Body of pancreas (tissue), 4 donors: Measurements from ENCODE around the gene TBL1X. TPM values are rescaled to one million over a fixed set of nuclear protein-coding genes. Genes with fewer than 3 reads are reported as not detected.
A peak's percentile ranks its signal among the peaks of the same experiment; 100 is the strongest.

Source experiments
- ATAC-seq: fragments of 150-250 bp; one replicate; pipeline ENCODE4 v1.9.1; 2016
- DNase-seq, 4 donors: peaks; one replicate each; pipeline ENCODE4 v3.0.0-alpha.2; 2019
- H3K27ac ChIP-seq, 4 donors: fragments of 200-600 bp; sonication (generic); 1 replicate in 3 of 4; 2 replicates in 1 of 4; pipeline versions ENCODE4 v1.5.1 to v1.6.1; 2016 to 2019; ENCODE audit warnings: mild to moderate bottlenecking in 1 of 4, mixed read lengths in 1 of 4, moderate library complexity in 1 of 4
- H3K27me3 ChIP-seq, 2 donors: fragments of 200-600 bp; sonication (generic); one replicate each; pipeline ENCODE4 v1.6.0; 2016; ENCODE audit warnings: mild to moderate bottlenecking in 1 of 2
- H3K36me3 ChIP-seq, 2 donors: fragments of 200-600 bp; sonication (generic); replicated peaks in 1 of 2; 2 replicates each; pipeline ENCODE4 v1.5.1; 2016; ENCODE audit warnings: low read depth in 2 of 2; ENCODE audit not compliant: insufficient read depth in 1 of 2
- H3K4me1 ChIP-seq: fragments of 200-600 bp; sonication (generic); one replicate; pipeline ENCODE4 v1.6.0; 2016
- H3K4me3 ChIP-seq, 2 donors: fragments of 200-600 bp; sonication (generic); 1 replicate in 1 of 2; 2 replicates in 1 of 2; pipeline ENCODE4 v1.5.1; 2016 to 2019
- H3K9me3 ChIP-seq, 3 donors: fragments of 200-600 bp; sonication (generic); 1 replicate in 2 of 3; 2 replicates in 1 of 3; pipeline ENCODE4 v1.5.1; 2016
- CTCF ChIP-seq, 7 experiments: fragments of 450-650 bp in 4 of 7; fragments of 200-600 bp in 3 of 7; sonication (generic) in 3 of 7; IDR thresholded peaks; one replicate each; pipeline ENCODE4 v1.5.1; 2016 to 2019; ENCODE audit warnings: antibody characterized with exemption in 7 of 7
- POLR2A ChIP-seq, 3 donors: fragments of 450-650 bp; IDR thresholded peaks; one replicate each; pipeline ENCODE4 v1.6.1; 2016; ENCODE audit warnings: antibody characterized with exemption in 3 of 3, mild to moderate bottlenecking in 2 of 3
- WGBS, 2 donors: methylation state at CpG; one replicate each; pipeline ENCODE4 v1.1.5; 2017; 5-methylcytosine and 5-hydroxymethylcytosine counted together
- intact Hi-C: fragments of 100-400 bp; cut with DNase I; formaldehyde crosslinking; loops from one replicate; pipeline ENCODE4 v1.15.1; 2023
- total RNA-seq, 2 donors: library from RNA; depleted of rRNA; stranded (reverse); fragments of >200 nt; gene quantifications; one replicate each; pipeline ENCODE4 v1.1.0, GENCODE V29; 2016

Gene TBL1X
- total RNA-seq, 2 donors from 2014 or later = 7.9 to 16.3 TPM

DNA sequence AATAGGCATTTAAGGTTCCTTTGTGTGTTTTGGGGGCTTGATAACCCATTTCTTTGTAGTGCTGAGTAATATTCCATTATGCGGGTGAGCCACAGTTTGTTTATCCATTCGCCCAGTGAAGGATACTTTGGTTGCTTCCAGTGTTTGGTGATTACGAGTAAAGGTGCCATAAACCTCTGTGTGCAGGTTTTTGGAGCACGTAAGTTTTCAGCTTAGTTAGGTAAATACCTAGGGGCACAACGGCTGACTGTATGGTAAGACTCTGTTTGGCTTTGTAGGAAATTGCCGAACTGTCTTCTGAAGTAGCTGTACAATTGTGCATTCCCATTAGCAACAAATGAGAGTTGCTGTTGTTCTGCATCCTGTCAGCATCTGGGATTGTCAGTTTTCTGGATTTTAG is 3.8 kb upstream of the TBL1X start:
- Histone ChIP-seq H3K4me1 (peaks cover 22% of the 10 kb centered on the region), H3K36me3 (no peaks in the 10 kb centered on the region), H3K27me3 (no peaks in the 10 kb centered on the region), H3K9me3 (no peaks in the 10 kb centered on the region), H3K27ac (no peak overlapping the region), H3K4me3 (no peak overlapping the region)
- TF ChIP-seq POLR2A (IDR thresholded peaks at IDR 0.05) (no peak), CTCF (IDR thresholded peaks at IDR 0.05) (no peak)
- no peak for ATAC-seq
- DNase-seq = no peak
- intact Hi-C loops = loop anchor here (5.0 kb wide), 1 partner anchor 119 kb away; no protein-coding TSS in a partner anchor
- WGBS, 2 donors = 54 to 56% methylated on average over 6 of the region's 6 CpGs

DNA sequence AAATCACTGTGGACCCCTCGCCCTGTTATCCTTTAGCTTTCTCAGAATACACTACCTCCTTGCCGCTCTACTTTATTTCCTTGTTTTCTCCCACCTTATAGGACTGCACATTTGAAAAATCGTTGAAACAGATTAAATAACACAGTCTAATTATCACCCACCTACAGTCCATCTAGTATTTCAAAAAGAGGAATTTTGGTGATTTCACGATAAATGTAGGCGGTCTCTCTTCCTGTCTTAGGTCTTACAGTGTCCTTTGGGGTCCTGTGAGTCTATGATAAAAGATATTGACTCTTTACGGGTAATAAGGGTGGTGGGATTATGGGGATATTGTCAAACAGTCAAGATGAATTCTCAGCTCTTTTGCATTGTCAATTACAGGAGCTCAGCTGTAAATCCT is 2.4 kb upstream of the TBL1X start:
- intact Hi-C loops = loop anchor here (5.0 kb wide), 1 partner anchor 120 kb away; no protein-coding TSS in a partner anchor
- Histone ChIP-seq H3K27ac (peak overlapping the region in 2 of 4 donors; percentile 34 to 71), H3K4me1 (peaks cover 35% of the 10 kb centered on the region), H3K27me3 (no peaks in the 10 kb centered on the region), H3K4me3 (no peak overlapping the region), H3K36me3 (no peaks in the 10 kb centered on the region), H3K9me3 (no peaks in the 10 kb centered on the region)
- DNase-seq = no peak
- TF ChIP-seq CTCF (IDR thresholded peaks at IDR 0.05) (no peak), POLR2A (IDR thresholded peaks at IDR 0.05) (no peak)
- 33 to 35% methylated on average over 6 of the region's 6 CpGs for WGBS, 2 donors
- no peak for ATAC-seq

- no peaks in the 10 kb centered on the region for H3K9me3 ChIP-seq
- H3K27ac ChIP-seq = peak overlapping the region in 3 of 4 donors; percentile 55 to 65 (median 60)
- H3K36me3 ChIP-seq = no peaks in the 10 kb centered on the region
- ATAC-seq (no peak), DNase-seq (peak in 2 of 4 donors; percentile 14 to 30)
- H3K27me3 ChIP-seq = no peaks in the 10 kb centered on the region
- 0% methylated on average over 11 of the region's 87 CpGs; no CpG with 5 or more reads in 1 of the 2 donors for WGBS, 2 donors
- TF ChIP-seq POLR2A (IDR thresholded peaks at IDR 0.05) (peak in 1 of 3 donors; percentile 22), CTCF (IDR thresholded peaks at IDR 0.05) (no peak)
- intact Hi-C loops = no loop called here
- peaks cover 40% of the 10 kb centered on the region for H3K4me1 ChIP-seq
- H3K4me3 ChIP-seq = peak overlapping the region; percentile 37 to 41
Observed at GRCh38 chrX:9465380-9466123, 694 bp downstream of the TBL1X start.

DNA sequence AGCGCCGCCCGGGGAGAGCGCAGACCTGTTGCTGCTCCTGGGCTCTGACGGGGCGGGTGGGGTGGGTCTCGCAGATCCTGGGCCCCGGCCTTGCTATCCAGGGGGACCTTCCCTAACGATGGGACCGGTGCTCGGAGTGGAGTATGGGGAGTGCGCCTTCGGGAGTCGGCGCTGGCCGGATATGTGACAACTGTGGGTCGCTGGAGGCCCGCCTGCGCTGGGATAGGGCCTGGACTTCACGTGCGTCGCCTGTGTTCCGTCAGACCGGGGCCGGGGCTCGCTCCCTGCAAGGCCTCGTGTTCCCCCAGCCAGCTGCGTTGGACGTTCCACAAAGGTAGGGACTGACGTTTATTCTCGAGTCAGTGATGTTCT is 1.3 kb downstream of the TBL1X start:
- intact Hi-C loops = no loop called here
- ATAC-seq (no peak), DNase-seq (peak; percentile 44 to 63 (median 58))
- H3K4me3 ChIP-seq = peak overlapping the region in 1 of 2 donors; percentile 41
- H3K27ac ChIP-seq = peak overlapping the region in 2 of 4 donors; percentile 60 to 65
- TF ChIP-seq CTCF (IDR thresholded peaks at IDR 0.05) = no peak
- TF ChIP-seq POLR2A (IDR thresholded peaks at IDR 0.05) = peak in 1 of 3 donors; percentile 29
- no peaks in the 10 kb centered on the region for H3K36me3 ChIP-seq
- H3K4me1 ChIP-seq = peaks cover 40% of the 10 kb centered on the region
- H3K27me3 ChIP-seq = no peaks in the 10 kb centered on the region
- 0% methylated on average over 11 of the region's 31 CpGs; no CpG with 5 or more reads in 1 of the 2 donors for whole genome bisulfite sequencing, 2 donors
- no peaks in the 10 kb centered on the region for H3K9me3 ChIP-seq
